Measurements from ENCODE around the gene MRPS2. TPM values are rescaled to one million over a fixed set of nuclear protein-coding genes. Genes with fewer than 3 reads are reported as not detected.

The MRPS2 gene
- total and polyA plus RNA-seq, 9 of the 15 experiments (the other 6 are each of a cell fraction or from before 2014, with no cell fraction given): 8.0 to 167 (median 81.3) TPM

GRCh38 chr9:135490166-135490870 is 10.2 kb upstream of the MRPS2 start (continued):
- TF ChIP-seq MAFK (IDR thresholded peaks at IDR 0.05; ENCODE audit: low read length) (no peak), ZNF79 (CRISPR knock-in tag; IDR thresholded peaks at IDR 0.05; ENCODE audit: low read depth) (no peak)

GRCh38 chr9:135490980-135491464 is 9.5 kb upstream of the MRPS2 start:
- Histone ChIP-seq H3K36me3 (ENCODE audit: control insufficient read depth, insufficient read depth, low read length) (peaks cover 22% of the 10 kb centered on the region; the same call in 1 of the 3 replicates), H3K9me3 (replicated peaks; ENCODE audit: control insufficient read depth, insufficient read depth, low read depth, low read length) (no peaks in the 10 kb centered on the region), H3K4me1 (replicated peaks in 1 of 2; ENCODE audit: control insufficient read depth in 2 of 2, insufficient read depth in 2 of 2, low read length in 2 of 2) (peaks cover 2 to 15% of the 10 kb centered on the region in 2 experiments; a peak in 2 of 5 replicates), H3K27ac (ENCODE audit: extremely low read depth, low read depth, low read length) (no peak overlapping the region), H3K4me3 (no peak overlapping the region), H3K9me1 (ENCODE audit: control insufficient read depth, insufficient read depth, low read length) (no peaks in the 10 kb centered on the region), H3K4me2 (ENCODE audit: insufficient read depth, low read length) (no peak overlapping the region), H2AFZ (ENCODE audit: low read depth, low read length) (no peak overlapping the region), H3K79me2 (ENCODE audit: control insufficient read depth, insufficient read depth, low read length) (no peaks in the 10 kb centered on the region), H3K27me3 (ENCODE audit: control insufficient read depth in 2 of 2, insufficient read depth in 2 of 2, low read length in 2 of 2) (no peaks in the 10 kb centered on the region), H3K9ac (ENCODE audit: insufficient read depth in 1 of 2, low read depth in 2 of 2, low read length in 2 of 2) (no peak overlapping the region), H4K20me1 (replicated peaks; ENCODE audit: control insufficient read depth, insufficient read depth, low read length) (no peaks in the 10 kb centered on the region)
- BruUV-seq (replicated peaks): no TSS peak
- POLR2A ChIA-PET: interaction anchor here (0.8 to 3.1 kb wide), 3 partner anchors 8 to 16 kb away, joined by 3 to 13 read pairs (median 4); no protein-coding TSS in a partner anchor
- in situ Hi-C loops (cut with MboI): no loop called here
- ATAC-seq: no peak
- no peak for DNase-seq (ENCODE audit: extremely low read depth in 1 of 4, low spot score in 3 of 4)
- no peak for FAIRE-seq
- WGBS (ENCODE audit: insufficient coverage, low coverage, missing lambda C conversion rate): 77% methylated on average over 18 of the region's 18 CpGs
- intact Hi-C loops (cut with micrococcal nuclease): no loop called here
- TF ChIP-seq PTRF (tag; IDR thresholded peaks at IDR 0.05) (no peak), POLR2G (IDR thresholded peaks at IDR 0.05; ENCODE audit: low read depth, low read length) (0 out of 2 replicates have a peak, but pooled peaks have one; percentile 20)
- CTCF ChIA-PET (ENCODE audit: low intra/inter-chr PET ratio): no interaction called here
